K562 (cell line): ENCODE results near the gene VDR. TPM values are rescaled to one million over a fixed set of nuclear protein-coding genes. Genes with fewer than 3 reads are reported as not detected.

Experiments used
- ATAC-seq: fragments of 200-7000 bp; cut with Tn5 transposase; 3 replicates; pipeline ENCODE4 v1.9.1; 2020; ENCODE audit warnings: moderate library complexity
- BruUV-seq: library from RNA; stranded (reverse); fragments of 400-500 nt; replicated peaks from 2 replicates; lab custom pipeline; 2021; lab: Mats Ljungman, UMichigan
- CTCF ChIA-PET: fragments of 300-600 bp; formaldehyde crosslinking; extraction: SDS; loops from one replicate; lab custom pipeline; 2021; ENCODE audit warnings: low intra/inter-chr PET ratio; lab: Yijun Ruan, JAX
- POLR2A ChIA-PET: fragments of 300-600, 350-650 bp; sonication (Branson Sonifier 250); formaldehyde crosslinking; extraction: SDS; loops from one replicate; lab custom pipeline; 2021; ENCODE audit warnings: antibody characterized with exemption, inconsistent platforms; lab: Yijun Ruan, JAX
- DNase-seq, 4 experiments: peaks; one replicate each; pipeline versions ENCODE4 v3.0.0 to v3.0.0-alpha.2; 2011 to 2018; ENCODE audit warnings: low spot score in 3 of 4, mixed read lengths in 3 of 4; ENCODE audit errors: extremely low read depth in 1 of 4
- FAIRE-seq: peaks from 2 replicates; lab custom pipeline; 2011; peaks lifted over from hg19 to GRCh38; lab: Jason Lieb, UNC
- H2AFZ ChIP-seq: 2 replicates; pipeline ENCODE4 v1.6.0; 2011; ENCODE audit warnings: low read depth, low read length, control low read depth, inconsistent platforms
- H3K27ac ChIP-seq: fragments of 200-600 bp; 3 replicates; pipeline ENCODE4 v1.8.0; 2011; ENCODE audit warnings: low read depth, mild to moderate bottlenecking, control low read depth, inconsistent platforms, low read length, moderate library complexity, mixed read lengths; ENCODE audit errors: extremely low read depth
- H3K27me3 ChIP-seq, 2 experiments: fragments of 300-600 bp in 1 of 2; 2 replicates in 1 of 2; 3 replicates in 1 of 2; pipeline versions ENCODE4 v1.6.0 to v1.8.0; 2011; ENCODE audit warnings: inconsistent platforms in 2 of 2, low read length in 2 of 2, mild to moderate bottlenecking in 1 of 2, mixed read lengths in 1 of 2, moderate library complexity in 1 of 2; ENCODE audit not compliant: control insufficient read depth in 2 of 2, insufficient read depth in 2 of 2
- H3K36me3 ChIP-seq: fragments of 300-600 bp; 3 replicates; pipeline ENCODE4 v1.8.0; 2011; ENCODE audit warnings: mild to moderate bottlenecking, low read length, inconsistent platforms; ENCODE audit not compliant: control insufficient read depth, insufficient read depth
- H3K4me1 ChIP-seq, 2 experiments: fragments of 200-600 bp in 1 of 2; replicated peaks in 1 of 2; 2 replicates in 1 of 2; 3 replicates in 1 of 2; pipeline versions ENCODE4 v1.5.1 to v1.8.0; 2011; ENCODE audit warnings: inconsistent platforms in 2 of 2, low read length in 2 of 2, mild to moderate bottlenecking in 1 of 2, mixed read lengths in 1 of 2, moderate library complexity in 1 of 2; ENCODE audit not compliant: control insufficient read depth in 2 of 2, insufficient read depth in 2 of 2
- H3K4me2 ChIP-seq: 2 replicates; pipeline ENCODE4 v1.6.1; 2011; ENCODE audit warnings: low read length, control low read depth, inconsistent platforms, mixed read lengths; ENCODE audit not compliant: insufficient read depth
- H3K4me3 ChIP-seq: fragments of 200-600 bp; sonication (generic), shearing (Covaris generic); 2 replicates; pipeline ENCODE4 v1.5.1; 2016; ENCODE audit warnings: control low read depth, inconsistent platforms
- H3K79me2 ChIP-seq: fragments of 200-600 bp; 3 replicates; pipeline ENCODE4 v1.8.0; 2011; ENCODE audit warnings: low read length, inconsistent platforms; ENCODE audit not compliant: control insufficient read depth, insufficient read depth
- H3K9ac ChIP-seq, 2 experiments: 2 replicates each; pipeline versions ENCODE4 v1.6.0 to v1.6.1; 2011; ENCODE audit warnings: low read depth in 2 of 2, low read length in 2 of 2, control low read depth in 1 of 2, inconsistent platforms in 1 of 2, mild to moderate bottlenecking in 1 of 2, mixed read lengths in 1 of 2; ENCODE audit not compliant: insufficient read depth in 1 of 2
- H3K9me1 ChIP-seq: one replicate; pipeline ENCODE4 v1.6.0; 2011; ENCODE audit warnings: inconsistent platforms, mild to moderate bottlenecking, low read length, moderate library complexity; ENCODE audit not compliant: control insufficient read depth, insufficient read depth
- H3K9me3 ChIP-seq: replicated peaks from 2 replicates; pipeline ENCODE4 v1.5.1; 2011; ENCODE audit warnings: low read depth, low read length, inconsistent platforms; ENCODE audit not compliant: control insufficient read depth, insufficient read depth
- H4K20me1 ChIP-seq: replicated peaks from 2 replicates; pipeline ENCODE4 v1.6.1; 2011; ENCODE audit warnings: low read length, inconsistent platforms, mixed read lengths; ENCODE audit not compliant: control insufficient read depth, insufficient read depth
- ARID4B ChIP-seq: sonication (generic); formaldehyde crosslinking; IDR thresholded peaks from 2 replicates; pipeline ENCODE4 v1.8.0; 2022; ENCODE audit warnings: mild to moderate bottlenecking, missing genetic modification reagents
- NR0B1 ChIP-seq: fragments of 450-650 bp; IDR thresholded peaks from one replicate; pipeline ENCODE4 v1.6.1; 2018; ENCODE audit warnings: mild to moderate bottlenecking, moderate library complexity; ENCODE audit not compliant: partially characterized antibody
- SP2 ChIP-seq: IDR thresholded peaks from 2 replicates; pipeline ENCODE4 v1.6.1; 2011; ENCODE audit warnings: mild to moderate bottlenecking, low read depth, low read length, moderate library complexity; ENCODE audit not compliant: poor library complexity, severe bottlenecking; ENCODE audit errors: extremely low read depth
- SREBF1 ChIP-seq: fragments of 150-350 bp; IDR thresholded peaks from 2 replicates; pipeline ENCODE4 v1.6.1; 2014; ENCODE audit warnings: antibody characterized with exemption, low read depth, low read length, borderline replicate concordance
- THAP7 ChIP-seq: fragments of 250-450 bp; sonication (Bioruptor Pico); IDR thresholded peaks from 2 replicates; pipeline ENCODE4 v1.5.0; 2021
- U2AF1 ChIP-seq: fragments of 200-400 bp; formaldehyde crosslinking; optimal IDR thresholded peaks from 2 replicates; pipeline ENCODE3; 2017; ENCODE audit warnings: mild to moderate bottlenecking, low read depth, low read length, moderate library complexity
- ZFP1 ChIP-seq: fragments of 450-650 bp; formaldehyde crosslinking; IDR thresholded peaks from 2 replicates; pipeline ENCODE4 v1.4.0; 2020; ENCODE audit warnings: mild to moderate bottlenecking, mixed read lengths
- ZMIZ1 ChIP-seq, 2 experiments: fragments of 150-350 bp in 1 of 2; IDR thresholded peaks; 2 replicates each; pipeline ENCODE4 v1.6.1; 2012 to 2016; ENCODE audit warnings: low read depth in 2 of 2, low read length in 2 of 2, mild to moderate bottlenecking in 1 of 2, moderate library complexity in 1 of 2
- WGBS: fragments of 100-300 bp; shearing (Covaris generic); methylation state at CpG from one replicate; pipeline ENCODE4 v1.1.6; 2016; ENCODE audit warnings: low coverage, mixed read lengths; ENCODE audit not compliant: insufficient coverage; ENCODE audit errors: missing lambda C conversion rate; 5-methylcytosine and 5-hydroxymethylcytosine counted together
- in situ Hi-C: fragments of 300-500 bp; cut with MboI; formaldehyde crosslinking; loops from 4 replicates; pipeline ENCODE4 v1.15.0; 2018; ENCODE audit warnings: inconsistent platforms, mixed read lengths
- intact Hi-C: fragments of 100-400 bp; cut with micrococcal nuclease; formaldehyde crosslinking; loops from 2 replicates; pipeline ENCODE4 v1.14.2; 2022
- polyA plus RNA-seq, 8 experiments: library from polyadenylated mRNA; depleted of rRNA in 4 of 8; stranded (reverse) in 5 of 8; unstranded in 3 of 8; fragments of >200 nt; fragmentation: Nextera tagmentation in 2 of 8; fragmentation: Illumina TruSeq in 1 of 8; extraction: Ambion mirVana in 2 of 8; extraction: Trizol in 1 of 8; gene quantifications; 2 replicates each; pipeline versions ENCODE4 v1.2.1 to v1.2.3, GENCODE V29; 2011 to 2014; ENCODE audit warnings: inconsistent platforms in 1 of 8, missing spikeins in 1 of 8
- total RNA-seq, 7 experiments: library from RNA; depleted of rRNA in 6 of 7; stranded (reverse); fragments of >200 nt in 6 of 7; fragmentation: Illumina TruSeq in 2 of 7; extraction: Trizol in 2 of 7; gene quantifications; 2 replicates each; pipeline versions ENCODE4 v1.2.1 to v1.2.3, GENCODE V29; 2011 to 2021; ENCODE audit warnings: low replicate concordance in 1 of 7

VDR gene
- total and polyA plus RNA-seq, 9 of the 15 experiments (the other 6 are each of a cell fraction or from before 2014, with no cell fraction given): 0.61 to 4.8 (median 2.0) TPM

- FAIRE-seq: no peak
- Histone ChIP-seq H3K27me3 (no peaks in the 10 kb centered on the region), H3K79me2 (peaks cover 14% of the 10 kb centered on the region), H3K4me2 (no peak overlapping the region), H3K9me3 (no peaks in the 10 kb centered on the region), H3K36me3 (peaks cover 98% of the 10 kb centered on the region; the same call in 2 of the 3 replicates), H4K20me1 (no peaks in the 10 kb centered on the region; the same call in 1 of the 2 replicates), H2AFZ (no peak overlapping the region), H3K27ac (no peak overlapping the region), H3K4me1 (peaks cover 0 to 23% of the 10 kb centered on the region in 2 experiments; a peak in 2 of 5 replicates), H3K4me3 (no peak overlapping the region), H3K9me1 (peaks cover 5% of the 10 kb centered on the region), H3K9ac (no peak overlapping the region; a peak in 1 of 4 replicates)
- CTCF ChIA-PET: interaction anchor here (0.7 kb wide), 1 partner anchor 42 kb away, joined by 3 read pairs; no protein-coding TSS in a partner anchor
- POLR2A ChIA-PET: interaction anchor here (2.0 kb wide), 1 partner anchor 10 kb away, joined by 8 read pairs; no protein-coding TSS in a partner anchor
- BruUV-seq: no TSS peak
- in situ Hi-C loops (no loop called here), intact Hi-C loops (loop anchor here (5.0 kb wide), 1 partner anchor 42 kb away; no protein-coding TSS in a partner anchor)
- 90% methylated on average over 16 of the region's 21 CpGs for WGBS
- no peak for DNase-seq
- no peak for ATAC-seq
- TF ChIP-seq SREBF1 (no peak), SP2 (no peak), ZMIZ1 (IDR thresholded peaks at IDR 0.05; ENCODE audit: low read depth in 2 of 2, low read length in 2 of 2) (no peak), THAP7 (CRISPR knock-in tag) (no peak), ZFP1 (no peak), NR0B1 (no peak), U2AF1 (no peak), ARID4B (CRISPR knock-in tag) (no peak)
These were observed 109.5 kb downstream of the VDR start for GRCh38 chr12:47795121-47795813.
